Osteoblast (primary cell): ENCODE data around the gene DCD. TPM values are rescaled to one million over a fixed set of nuclear protein-coding genes. Genes with fewer than 3 reads are reported as not detected.
"Not testable (repeated sequence)": the region's sequence is repeated elsewhere in the genome, so short reads cannot be mapped to it uniquely, and the experiment has no call there.

Experiments
- DNase-seq: peaks from one replicate; pipeline ENCODE4 v3.0.0; 2011; ENCODE audit warnings: low spot score, mixed read lengths; ENCODE audit not compliant: insufficient read length; ENCODE audit errors: missing footprints
- H2AFZ ChIP-seq: 2 replicates; pipeline ENCODE4 v1.6.0; 2011; ENCODE audit warnings: mild to moderate bottlenecking, low read length
- H3K27ac ChIP-seq: 2 replicates; pipeline ENCODE4 v1.5.1; 2011; ENCODE audit warnings: mild to moderate bottlenecking, low read depth, low read length, moderate library complexity
- H3K27me3 ChIP-seq: 2 replicates; pipeline ENCODE4 v1.6.0; 2012; ENCODE audit warnings: mild to moderate bottlenecking, control low read depth, inconsistent platforms, low read length, moderate library complexity; ENCODE audit not compliant: insufficient read depth
- H3K36me3 ChIP-seq: 2 replicates; pipeline ENCODE4 v1.5.1; 2011; ENCODE audit warnings: mild to moderate bottlenecking, low read length, control low read depth, moderate library complexity; ENCODE audit not compliant: insufficient read depth
- H3K4me1 ChIP-seq: 2 replicates; pipeline ENCODE4 v1.5.1; 2011; ENCODE audit warnings: mild to moderate bottlenecking, low read length, control low read depth, moderate library complexity; ENCODE audit not compliant: insufficient read depth
- H3K4me2 ChIP-seq: 2 replicates; pipeline ENCODE4 v1.6.0; 2011; ENCODE audit warnings: mild to moderate bottlenecking, low read length; ENCODE audit not compliant: insufficient read depth
- H3K4me3 ChIP-seq: fragments of 200-600 bp; sonication (generic); 3 replicates; pipeline ENCODE4 v1.5.1; 2012; ENCODE audit warnings: mild to moderate bottlenecking, low read length, inconsistent platforms; ENCODE audit not compliant: insufficient read depth
- H3K79me2 ChIP-seq: 2 replicates; pipeline ENCODE4 v1.6.0; 2012; ENCODE audit warnings: mild to moderate bottlenecking, low read length, control low read depth, inconsistent platforms; ENCODE audit not compliant: insufficient read depth
- H3K9me3 ChIP-seq: 2 replicates; pipeline ENCODE4 v1.5.1; 2011; ENCODE audit warnings: low read depth, low read length, control low read depth
- H4K20me1 ChIP-seq: 2 replicates; pipeline ENCODE4 v1.6.0; 2012; ENCODE audit warnings: mild to moderate bottlenecking, low read length, control low read depth; ENCODE audit not compliant: insufficient read depth
- CTCF ChIP-seq: IDR thresholded peaks from 2 replicates; pipeline ENCODE4 v1.5.1; 2011; ENCODE audit warnings: mild to moderate bottlenecking, low read depth, low read length, moderate library complexity; ENCODE audit errors: extremely low read depth
- total RNA-seq: library from RNA; depleted of rRNA; stranded (reverse); fragments of >200 nt; gene quantifications from 2 replicates; pipeline ENCODE4 v1.2.3, GENCODE V29; 2012

DCD gene
- total RNA-seq, 1 donor, result not detected

GRCh38 chr12:54666008-54666407 lies 17.8 kb upstream of the DCD start:
- no peaks in the 10 kb centered on the region for H3K36me3 ChIP-seq
- no peak overlapping the region for H2AFZ ChIP-seq
- no peak for DNase-seq
- no peaks in the 10 kb centered on the region for H3K9me3 ChIP-seq
- no peaks in the 10 kb centered on the region for H3K4me1 ChIP-seq
- no peak overlapping the region for H3K4me2 ChIP-seq
- no peaks in the 10 kb centered on the region for H3K27me3 ChIP-seq
- H3K4me3 ChIP-seq, result no peak overlapping the region
- H4K20me1 ChIP-seq, result no peaks in the 10 kb centered on the region
- TF ChIP-seq CTCF, result no peak
- no peak overlapping the region for H3K27ac ChIP-seq
- no peaks in the 10 kb centered on the region for H3K79me2 ChIP-seq

- not testable (repeated sequence) for H3K4me2 ChIP-seq, H3K36me3 ChIP-seq, H2AFZ ChIP-seq, H3K79me2 ChIP-seq, H3K4me1 ChIP-seq, H4K20me1 ChIP-seq, H3K9me3 ChIP-seq, H3K4me3 ChIP-seq, DNase-seq, H3K27me3 ChIP-seq, H3K27ac ChIP-seq
Measured at GRCh38 chr12:54665022-54665635, 17.0 kb upstream of the DCD start.

- Histone ChIP-seq H3K9me3 (no peaks in the 10 kb centered on the region), H3K4me2 (no peak overlapping the region), H3K36me3 (no peaks in the 10 kb centered on the region), H4K20me1 (no peaks in the 10 kb centered on the region), H2AFZ (no peak overlapping the region), H3K4me3 (no peak overlapping the region), H3K4me1 (no peaks in the 10 kb centered on the region), H3K79me2 (no peaks in the 10 kb centered on the region), H3K27ac (no peak overlapping the region), H3K27me3 (no peaks in the 10 kb centered on the region)
- TF ChIP-seq CTCF, result no peak
- no peak for DNase-seq
Measured at GRCh38 chr12:54663603-54664002, 15.4 kb upstream of the DCD start.

GRCh38 chr12:54662026-54662425 lies 13.9 kb upstream of the DCD start:
- Histone ChIP-seq H4K20me1 (no peaks in the 10 kb centered on the region), H3K4me3 (no peak overlapping the region), H3K4me1 (no peaks in the 10 kb centered on the region), H3K27ac (no peak overlapping the region), H3K9me3 (no peaks in the 10 kb centered on the region), H3K4me2 (no peak overlapping the region), H3K79me2 (no peaks in the 10 kb centered on the region), H2AFZ (no peak overlapping the region), H3K36me3 (no peaks in the 10 kb centered on the region), H3K27me3 (peaks cover 7% of the 10 kb centered on the region)
- no peak for DNase-seq
- TF ChIP-seq CTCF, result no peak
